Measurements from ENCODE around the gene NBEAL2.

DNA sequence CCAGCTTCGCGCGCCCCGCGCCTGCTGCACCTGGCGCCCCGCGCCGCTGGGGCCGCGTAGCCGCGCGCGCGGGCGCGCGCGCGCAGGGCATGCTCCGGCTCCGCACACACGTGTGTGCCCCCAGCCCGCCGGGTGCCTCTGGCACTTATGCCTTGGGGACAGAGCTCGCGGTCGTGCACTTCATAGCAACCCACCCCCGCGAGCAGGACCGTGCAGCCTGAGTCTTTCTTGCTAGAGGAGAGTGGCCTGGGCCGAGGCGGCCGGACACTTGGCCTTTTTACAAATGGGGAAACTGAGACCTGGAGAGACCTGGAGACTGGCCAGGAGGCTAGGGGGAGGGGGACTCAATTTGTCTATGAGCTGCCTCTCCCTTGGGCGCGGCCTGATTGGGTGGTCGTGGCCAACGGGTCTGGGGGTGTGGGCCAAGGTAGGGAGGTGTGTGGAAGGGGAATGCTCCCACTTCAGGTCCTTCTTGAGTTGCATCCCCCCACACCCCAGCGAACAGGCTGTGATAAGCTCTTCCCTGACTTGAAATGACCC is 562 bp downstream of the NBEAL2 start:
- TF ChIP-seq ESRRG (CRISPR knock-in tag; IDR thresholded peaks at IDR 0.05) (no peak), ZFP3 (CRISPR knock-in tag; IDR thresholded peaks at IDR 0.05) (no peak), PPARA (CRISPR knock-in tag; IDR thresholded peaks at IDR 0.05; ENCODE audit: borderline replicate concordance) (no peak), RARB (CRISPR knock-in tag; IDR thresholded peaks at IDR 0.05) (no peak), GLIS3 (CRISPR knock-in tag; IDR thresholded peaks at IDR 0.05) (no peak), ZFP30 (CRISPR knock-in tag; IDR thresholded peaks at IDR 0.05) (no peak), ZNF70 (CRISPR knock-in tag; IDR thresholded peaks at IDR 0.05) (no peak), TOX (CRISPR knock-in tag; IDR thresholded peaks at IDR 0.05; ENCODE audit: borderline replicate concordance) (no peak), ISL1 (CRISPR knock-in tag; IDR thresholded peaks at IDR 0.05) (no peak), OSR1 (CRISPR knock-in tag; IDR thresholded peaks at IDR 0.05) (no peak)
- TF ChIP-seq, protein P1, sequence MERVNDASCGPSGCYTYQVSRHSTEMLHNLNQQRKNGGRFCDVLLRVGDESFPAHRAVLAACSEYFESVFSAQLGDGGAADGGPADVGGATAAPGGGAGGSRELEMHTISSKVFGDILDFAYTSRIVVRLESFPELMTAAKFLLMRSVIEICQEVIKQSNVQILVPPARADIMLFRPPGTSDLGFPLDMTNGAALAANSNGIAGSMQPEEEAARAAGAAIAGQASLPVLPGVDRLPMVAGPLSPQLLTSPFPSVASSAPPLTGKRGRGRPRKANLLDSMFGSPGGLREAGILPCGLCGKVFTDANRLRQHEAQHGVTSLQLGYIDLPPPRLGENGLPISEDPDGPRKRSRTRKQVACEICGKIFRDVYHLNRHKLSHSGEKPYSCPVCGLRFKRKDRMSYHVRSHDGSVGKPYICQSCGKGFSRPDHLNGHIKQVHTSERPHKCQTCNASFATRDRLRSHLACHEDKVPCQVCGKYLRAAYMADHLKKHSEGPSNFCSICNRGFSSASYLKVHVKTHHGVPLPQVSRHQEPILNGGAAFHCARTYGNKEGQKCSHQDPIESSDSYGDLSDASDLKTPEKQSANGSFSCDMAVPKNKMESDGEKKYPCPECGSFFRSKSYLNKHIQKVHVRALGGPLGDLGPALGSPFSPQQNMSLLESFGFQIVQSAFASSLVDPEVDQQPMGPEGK (CRISPR knock-in tag; IDR thresholded peaks at IDR 0.05; ENCODE audit: borderline replicate concordance): no peak
- TF ChIP-seq, protein P2, sequence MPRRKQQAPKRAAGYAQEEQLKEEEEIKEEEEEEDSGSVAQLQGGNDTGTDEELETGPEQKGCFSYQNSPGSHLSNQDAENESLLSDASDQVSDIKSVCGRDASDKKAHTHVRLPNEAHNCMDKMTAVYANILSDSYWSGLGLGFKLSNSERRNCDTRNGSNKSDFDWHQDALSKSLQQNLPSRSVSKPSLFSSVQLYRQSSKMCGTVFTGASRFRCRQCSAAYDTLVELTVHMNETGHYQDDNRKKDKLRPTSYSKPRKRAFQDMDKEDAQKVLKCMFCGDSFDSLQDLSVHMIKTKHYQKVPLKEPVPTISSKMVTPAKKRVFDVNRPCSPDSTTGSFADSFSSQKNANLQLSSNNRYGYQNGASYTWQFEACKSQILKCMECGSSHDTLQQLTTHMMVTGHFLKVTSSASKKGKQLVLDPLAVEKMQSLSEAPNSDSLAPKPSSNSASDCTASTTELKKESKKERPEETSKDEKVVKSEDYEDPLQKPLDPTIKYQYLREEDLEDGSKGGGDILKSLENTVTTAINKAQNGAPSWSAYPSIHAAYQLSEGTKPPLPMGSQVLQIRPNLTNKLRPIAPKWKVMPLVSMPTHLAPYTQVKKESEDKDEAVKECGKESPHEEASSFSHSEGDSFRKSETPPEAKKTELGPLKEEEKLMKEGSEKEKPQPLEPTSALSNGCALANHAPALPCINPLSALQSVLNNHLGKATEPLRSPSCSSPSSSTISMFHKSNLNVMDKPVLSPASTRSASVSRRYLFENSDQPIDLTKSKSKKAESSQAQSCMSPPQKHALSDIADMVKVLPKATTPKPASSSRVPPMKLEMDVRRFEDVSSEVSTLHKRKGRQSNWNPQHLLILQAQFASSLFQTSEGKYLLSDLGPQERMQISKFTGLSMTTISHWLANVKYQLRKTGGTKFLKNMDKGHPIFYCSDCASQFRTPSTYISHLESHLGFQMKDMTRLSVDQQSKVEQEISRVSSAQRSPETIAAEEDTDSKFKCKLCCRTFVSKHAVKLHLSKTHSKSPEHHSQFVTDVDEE (CRISPR knock-in tag; IDR thresholded peaks at IDR 0.05): no peak
